ENCODE data around the gene RPS21. TPM values are rescaled to one million over a fixed set of nuclear protein-coding genes. Genes with fewer than 3 reads are reported as not detected.

The RPS21 gene
- polyA plus RNA-seq, 1 experiment: 2,723 TPM

GRCh38 chr20:62408055-62408454, 21.2 kb downstream of the RPS21 start:
- no peak for DNase-seq (ENCODE audit: low read depth, low spot score)
- Histone ChIP-seq H3K27ac (ENCODE audit: low read depth, low read length) (no peak overlapping the region), H3K4me3 (ENCODE audit: low read depth, low read length) (no peak overlapping the region), H3K27me3 (ENCODE audit: control insufficient read depth, insufficient read depth, low read length) (peaks cover 12% of the 10 kb centered on the region), H3K9me3 (ENCODE audit: control insufficient read depth, insufficient read depth, low read length) (no peaks in the 10 kb centered on the region; the same call in 1 of the 2 replicates)
- ChIA-PET POLR2A (no interaction called here), CTCF (no interaction called here)
- TF ChIP-seq, protein P1, sequence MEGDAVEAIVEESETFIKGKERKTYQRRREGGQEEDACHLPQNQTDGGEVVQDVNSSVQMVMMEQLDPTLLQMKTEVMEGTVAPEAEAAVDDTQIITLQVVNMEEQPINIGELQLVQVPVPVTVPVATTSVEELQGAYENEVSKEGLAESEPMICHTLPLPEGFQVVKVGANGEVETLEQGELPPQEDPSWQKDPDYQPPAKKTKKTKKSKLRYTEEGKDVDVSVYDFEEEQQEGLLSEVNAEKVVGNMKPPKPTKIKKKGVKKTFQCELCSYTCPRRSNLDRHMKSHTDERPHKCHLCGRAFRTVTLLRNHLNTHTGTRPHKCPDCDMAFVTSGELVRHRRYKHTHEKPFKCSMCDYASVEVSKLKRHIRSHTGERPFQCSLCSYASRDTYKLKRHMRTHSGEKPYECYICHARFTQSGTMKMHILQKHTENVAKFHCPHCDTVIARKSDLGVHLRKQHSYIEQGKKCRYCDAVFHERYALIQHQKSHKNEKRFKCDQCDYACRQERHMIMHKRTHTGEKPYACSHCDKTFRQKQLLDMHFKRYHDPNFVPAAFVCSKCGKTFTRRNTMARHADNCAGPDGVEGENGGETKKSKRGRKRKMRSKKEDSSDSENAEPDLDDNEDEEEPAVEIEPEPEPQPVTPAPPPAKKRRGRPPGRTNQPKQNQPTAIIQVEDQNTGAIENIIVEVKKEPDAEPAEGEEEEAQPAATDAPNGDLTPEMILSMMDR (IDR thresholded peaks at IDR 0.05; ENCODE audit: low read depth, low read length): no peak

DNA sequence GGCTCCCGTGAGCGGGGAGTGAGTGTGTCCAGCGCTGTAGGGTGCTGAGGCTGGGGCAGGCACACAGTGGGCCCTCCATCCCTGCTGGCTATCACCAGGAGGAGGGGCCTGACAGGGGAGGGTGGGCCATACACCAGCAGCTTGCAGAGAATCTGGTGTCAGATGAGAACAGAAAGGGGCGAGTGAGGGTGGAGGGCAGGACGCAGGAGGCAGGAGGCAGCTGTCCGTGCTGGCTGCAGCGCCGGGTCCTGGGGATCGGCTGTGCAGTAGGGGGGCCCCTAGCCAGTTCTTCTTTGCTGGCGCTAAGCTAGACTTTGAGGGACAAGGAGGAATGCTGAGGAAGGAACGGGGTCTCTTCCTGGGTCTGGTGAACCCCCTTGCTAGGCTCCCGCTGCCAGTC, 21.7 kb downstream of the RPS21 start:
- Histone ChIP-seq H3K27me3 (ENCODE audit: control insufficient read depth, insufficient read depth, low read length) (peaks cover 12% of the 10 kb centered on the region), H3K9me3 (ENCODE audit: control insufficient read depth, insufficient read depth, low read length) (no peaks in the 10 kb centered on the region; the same call in 1 of the 2 replicates), H3K27ac (ENCODE audit: low read depth, low read length) (no peak overlapping the region), H3K4me3 (ENCODE audit: low read depth, low read length) (no peak overlapping the region)
- TF ChIP-seq, protein P1 (IDR thresholded peaks at IDR 0.05; ENCODE audit: low read depth, low read length): no peak
- no peak for DNase-seq (ENCODE audit: low read depth, low spot score)
- CTCF ChIA-PET: interaction anchor here (1.6 to 2.4 kb wide), 2 partner anchors 13 to 383 kb away, joined by 3 to 9 read pairs; no protein-coding TSS in a partner anchor
- POLR2A ChIA-PET: no interaction called here

GRCh38 chr20:62409086-62409853, 22.4 kb downstream of the RPS21 start:
- H3K9me3 ChIP-seq (ENCODE audit: control insufficient read depth, insufficient read depth, low read length): no peaks in the 10 kb centered on the region; the same call in 1 of the 2 replicates
- TF ChIP-seq, protein P1 (IDR thresholded peaks at IDR 0.05; ENCODE audit: low read depth, low read length): no peak
- H3K27me3 ChIP-seq (ENCODE audit: control insufficient read depth, insufficient read depth, low read length): peaks cover 12% of the 10 kb centered on the region
- DNase-seq (ENCODE audit: low read depth, low spot score): no peak
- ChIA-PET POLR2A (no interaction called here), CTCF (interaction anchor here (0.7 to 2.4 kb wide), 4 partner anchors 9 to 382 kb away, joined by 3 to 9 read pairs (median 3); no protein-coding TSS in a partner anchor)
- no peak overlapping the region for H3K4me3 ChIP-seq (ENCODE audit: low read depth, low read length)
- no peak overlapping the region for H3K27ac ChIP-seq (ENCODE audit: low read depth, low read length)

DNA sequence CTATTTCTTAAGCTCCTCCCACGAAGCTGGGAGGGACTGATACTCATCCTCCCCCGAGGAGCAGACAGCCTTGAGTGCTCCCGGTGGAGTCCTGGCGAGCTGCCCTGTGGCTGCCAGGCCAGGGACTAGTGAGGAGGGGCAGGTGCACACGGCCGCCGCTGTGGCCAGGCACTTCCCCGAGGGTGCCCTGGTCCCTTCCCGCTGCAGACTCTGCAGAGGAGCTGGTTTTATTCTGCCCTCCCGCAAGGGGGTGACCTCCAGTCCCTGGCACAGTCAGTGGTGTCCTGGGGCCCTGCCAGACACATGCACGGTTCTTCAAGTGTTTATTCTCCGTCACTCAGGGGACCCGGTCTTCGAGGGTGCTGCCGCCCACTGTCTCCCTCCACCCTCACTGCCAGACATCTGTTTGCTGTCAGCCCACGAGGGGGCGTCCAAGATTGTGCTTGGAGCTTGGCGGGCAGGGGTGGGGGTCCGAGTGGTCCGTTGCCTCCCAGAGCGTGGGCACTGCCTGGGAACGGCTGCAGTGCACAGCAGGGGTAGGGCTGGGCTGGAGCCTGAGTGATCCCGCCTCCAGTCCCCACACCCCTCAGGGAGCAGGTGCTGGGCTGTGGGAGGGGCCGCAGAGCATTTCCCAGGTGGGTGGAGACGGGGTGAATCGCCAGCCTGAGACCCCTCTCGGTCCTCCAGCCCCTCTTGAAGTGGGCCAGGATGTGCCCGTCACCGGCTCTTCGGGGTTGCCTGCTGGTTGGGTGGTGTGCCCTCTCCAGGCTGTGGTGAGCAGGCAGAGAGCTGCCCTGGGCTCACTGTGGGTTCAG, 23.2 kb downstream of the RPS21 start:
- DNase-seq (ENCODE audit: low read depth, low spot score): no peak
- no peaks in the 10 kb centered on the region; the same call in 1 of the 2 replicates for H3K9me3 ChIP-seq (ENCODE audit: control insufficient read depth, insufficient read depth, low read length)
- H3K27ac ChIP-seq (ENCODE audit: low read depth, low read length): no peak overlapping the region
- peaks cover 12% of the 10 kb centered on the region for H3K27me3 ChIP-seq (ENCODE audit: control insufficient read depth, insufficient read depth, low read length)
- TF ChIP-seq, protein P1 (IDR thresholded peaks at IDR 0.05; ENCODE audit: low read depth, low read length): peak; percentile 56
- no peak overlapping the region for H3K4me3 ChIP-seq (ENCODE audit: low read depth, low read length)
- CTCF ChIA-PET: interaction anchor here (0.6 to 2.4 kb wide), 6 partner anchors 9 to 381 kb away, joined by 3 to 9 read pairs (median 4); no protein-coding TSS in a partner anchor
- POLR2A ChIA-PET: no interaction called here
